NCI-H1694 treated with DMSO at 0.1 percent for 48 hours (cell line): ENCODE data around the gene PIAS2.
"Not testable (repeated sequence)": the region's sequence is repeated elsewhere in the genome, so short reads cannot be mapped to it uniquely, and the experiment has no call there.

Experiments
- DNase-seq: peaks from one replicate; lab custom pipeline; 2025; lab: John Stamatoyannopoulos, UW

Gene PIAS2, protein sequence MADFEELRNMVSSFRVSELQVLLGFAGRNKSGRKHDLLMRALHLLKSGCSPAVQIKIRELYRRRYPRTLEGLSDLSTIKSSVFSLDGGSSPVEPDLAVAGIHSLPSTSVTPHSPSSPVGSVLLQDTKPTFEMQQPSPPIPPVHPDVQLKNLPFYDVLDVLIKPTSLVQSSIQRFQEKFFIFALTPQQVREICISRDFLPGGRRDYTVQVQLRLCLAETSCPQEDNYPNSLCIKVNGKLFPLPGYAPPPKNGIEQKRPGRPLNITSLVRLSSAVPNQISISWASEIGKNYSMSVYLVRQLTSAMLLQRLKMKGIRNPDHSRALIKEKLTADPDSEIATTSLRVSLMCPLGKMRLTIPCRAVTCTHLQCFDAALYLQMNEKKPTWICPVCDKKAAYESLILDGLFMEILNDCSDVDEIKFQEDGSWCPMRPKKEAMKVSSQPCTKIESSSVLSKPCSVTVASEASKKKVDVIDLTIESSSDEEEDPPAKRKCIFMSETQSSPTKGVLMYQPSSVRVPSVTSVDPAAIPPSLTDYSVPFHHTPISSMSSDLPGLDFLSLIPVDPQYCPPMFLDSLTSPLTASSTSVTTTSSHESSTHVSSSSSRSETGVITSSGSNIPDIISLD

DNA sequence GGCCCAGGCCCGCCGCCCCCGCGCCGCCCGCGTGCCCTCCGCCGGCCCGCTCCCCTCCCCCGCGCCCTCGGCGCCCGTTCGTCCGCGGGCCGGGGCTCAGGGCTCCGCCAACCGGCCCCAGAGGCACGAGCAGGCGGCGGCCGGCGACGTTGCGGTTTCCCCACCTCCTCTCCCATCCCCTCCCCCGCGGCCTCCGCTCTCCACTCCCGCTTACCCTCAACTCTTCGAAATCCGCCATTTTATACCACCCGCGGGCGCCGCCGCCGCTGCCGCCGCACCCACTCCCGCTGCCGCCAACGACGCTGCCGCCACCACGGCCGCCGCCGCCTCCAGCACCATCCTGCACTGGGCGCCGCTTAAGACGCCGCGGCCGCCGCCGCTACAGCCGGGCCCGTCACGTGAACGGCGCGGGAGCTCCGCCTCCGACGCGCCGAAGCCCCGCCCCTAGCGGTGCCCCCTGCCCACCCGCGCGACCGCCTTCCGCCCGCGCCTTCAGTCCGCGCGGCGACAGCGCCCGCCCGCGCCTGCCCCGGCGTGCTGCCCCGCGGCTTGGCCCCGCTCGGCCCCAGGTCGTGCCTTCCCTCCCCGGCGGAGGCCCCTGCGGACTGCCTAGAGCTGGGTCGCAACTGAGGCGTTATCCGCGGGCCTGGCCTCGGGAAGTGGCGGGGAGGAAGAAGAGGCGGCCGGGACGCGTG is at the start of gene PIAS2, which contains the start of gene KATNAL2:
PIAS2 (minus strand) TSS at position 400 of the 695 bp plus-strand sequence; CDS start at position 238, 162 bp downstream.
KATNAL2 (plus strand) TSS at position 495 of the 695 bp plus-strand sequence. CDS start 29,271 bp downstream, outside the sequence.
- DNase-seq = peak; percentile 32

DNA sequence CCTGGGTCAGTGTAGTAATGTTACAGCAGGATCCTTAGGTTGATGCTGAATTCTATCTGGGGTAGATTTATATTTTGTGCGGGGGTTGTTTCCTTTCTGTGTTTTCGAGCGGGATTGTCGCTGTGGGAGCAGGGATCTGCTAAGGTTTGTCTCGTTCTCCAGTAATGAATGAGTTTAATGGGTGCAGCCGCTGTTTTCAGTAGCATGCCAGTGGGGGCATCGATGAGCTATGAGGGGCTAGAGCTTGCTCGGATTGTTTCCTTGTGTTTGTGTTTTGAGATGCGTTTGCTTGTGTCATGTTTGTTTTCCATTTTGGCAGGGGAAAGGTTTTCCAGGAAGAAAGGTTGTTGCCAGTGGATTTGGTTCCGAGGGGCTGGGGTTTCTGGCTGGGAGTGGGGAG is 49.0 kb upstream of the PIAS2 start:
- not testable (repeated sequence) for DNase-seq

DNA sequence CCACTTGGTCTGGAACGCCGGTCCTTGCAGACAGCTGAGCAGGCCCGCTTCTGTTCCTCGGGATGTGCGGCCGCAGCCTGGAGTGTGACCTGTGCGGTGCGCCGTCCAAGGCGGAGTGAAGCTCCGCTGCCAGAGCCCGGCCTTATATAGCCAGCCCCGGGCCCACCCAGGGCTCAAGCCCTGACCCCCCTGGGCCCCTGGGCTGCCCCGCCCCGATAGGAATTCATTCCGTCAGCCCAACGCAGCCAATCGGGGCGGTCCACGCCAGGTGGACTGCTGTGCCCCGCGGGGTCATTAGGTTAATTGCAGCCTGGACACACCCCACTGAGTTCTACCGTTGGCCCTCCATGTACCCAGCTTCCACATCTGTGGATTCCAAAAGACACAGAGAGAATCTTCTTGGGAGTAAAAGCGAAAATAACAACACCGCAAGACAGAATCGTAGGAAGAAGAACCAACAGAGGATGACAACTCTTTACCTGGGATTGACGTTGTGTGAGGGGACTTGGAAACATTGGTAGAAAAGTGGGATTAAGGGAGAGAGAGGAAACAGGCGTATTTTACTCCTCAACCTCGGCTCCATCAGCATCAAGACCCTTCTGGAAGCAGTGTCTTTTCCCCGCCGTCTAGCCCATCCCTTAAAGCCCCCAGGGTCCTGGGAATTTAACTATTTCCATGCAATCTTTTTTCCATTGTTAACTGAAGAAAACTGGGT is 47.4 kb upstream of the PIAS2 start:
- DNase-seq = not testable (repeated sequence)

DNA sequence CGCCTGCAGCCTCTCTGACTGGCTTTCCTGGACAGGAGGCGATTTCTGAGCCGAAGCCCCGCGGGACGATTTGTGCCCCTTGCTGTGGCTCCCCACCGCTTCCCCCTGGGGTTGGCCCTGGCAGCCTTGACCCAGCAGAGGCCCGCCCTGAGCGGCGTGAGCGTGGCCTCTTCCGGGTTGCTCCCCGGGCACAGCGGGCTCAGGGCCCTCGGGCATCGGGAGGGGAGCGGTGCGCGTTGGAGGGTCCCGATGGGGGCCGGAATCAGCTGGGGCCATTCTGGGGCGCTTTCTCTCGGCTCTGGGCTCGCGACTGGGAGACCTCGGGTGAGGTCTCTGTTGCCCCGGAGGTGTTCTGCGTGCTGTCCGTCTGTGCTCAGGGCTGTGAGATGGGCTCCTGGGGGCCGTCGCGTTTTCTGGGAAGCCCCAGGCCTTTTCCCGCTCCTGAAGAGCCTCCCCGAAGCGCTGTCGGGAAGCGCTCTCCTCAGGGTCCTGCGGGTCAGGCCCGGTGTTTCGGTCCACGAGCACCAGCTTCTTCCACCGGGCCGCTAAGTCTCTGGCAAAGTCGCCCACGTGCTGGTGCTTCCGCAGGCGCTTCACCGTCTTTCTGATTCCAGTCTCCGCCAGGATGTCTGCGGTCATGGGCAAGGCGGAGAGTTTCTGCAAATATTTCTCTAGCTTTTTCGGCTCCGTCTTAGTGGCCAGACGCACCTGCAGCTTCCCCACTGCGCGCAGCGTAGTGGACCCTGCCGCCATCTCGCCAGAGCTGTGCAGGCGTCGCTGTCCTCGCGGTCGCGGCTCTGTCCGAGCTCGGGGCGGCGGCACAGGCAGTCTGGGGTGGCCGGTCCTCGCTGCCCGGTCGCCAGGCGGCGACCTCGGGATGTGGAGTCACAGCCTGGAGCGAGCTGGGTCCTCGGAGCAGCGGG is 46.6 kb upstream of the PIAS2 start:
- DNase-seq = not testable (repeated sequence)

DNA sequence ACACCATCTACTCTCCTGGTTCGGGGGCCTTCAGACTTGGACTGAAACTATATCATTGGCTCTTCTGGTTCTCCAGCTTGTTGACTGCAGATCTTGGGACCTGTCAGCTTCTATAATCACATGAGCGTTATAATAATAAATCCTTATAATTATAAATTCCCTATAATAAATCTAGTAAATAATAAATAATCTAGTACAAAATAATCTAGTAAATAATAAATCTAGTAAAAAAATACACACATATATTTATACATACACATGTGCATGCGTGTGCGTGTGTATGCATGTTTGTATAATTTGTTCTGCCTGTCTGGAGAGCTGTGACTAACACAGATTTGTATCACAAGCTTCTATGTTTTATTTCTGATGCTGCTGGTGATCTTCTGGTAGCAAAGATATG is 40.9 kb upstream of the PIAS2 start:
- no peak for DNase-seq

DNA sequence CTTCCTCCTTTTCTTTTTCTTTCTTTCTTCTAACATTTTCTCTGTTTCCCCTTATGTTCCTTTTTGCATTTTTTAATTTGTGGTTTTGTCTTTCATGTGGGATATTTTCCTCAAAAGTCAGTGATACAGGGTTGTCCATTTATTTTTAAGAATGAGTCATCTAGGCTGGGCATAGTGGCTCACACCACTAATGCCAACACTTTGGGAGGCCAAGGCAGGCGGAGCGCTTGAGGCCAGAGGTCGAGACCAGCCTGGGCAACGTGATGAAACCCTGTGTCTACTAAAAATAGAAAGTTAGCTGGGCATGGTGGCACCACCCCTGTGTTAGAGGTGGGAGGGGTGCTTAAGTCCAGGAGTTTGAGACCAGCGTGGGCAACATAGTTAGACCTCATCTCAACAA is 35.9 kb upstream of the PIAS2 start:
- no peak for DNase-seq

DNA sequence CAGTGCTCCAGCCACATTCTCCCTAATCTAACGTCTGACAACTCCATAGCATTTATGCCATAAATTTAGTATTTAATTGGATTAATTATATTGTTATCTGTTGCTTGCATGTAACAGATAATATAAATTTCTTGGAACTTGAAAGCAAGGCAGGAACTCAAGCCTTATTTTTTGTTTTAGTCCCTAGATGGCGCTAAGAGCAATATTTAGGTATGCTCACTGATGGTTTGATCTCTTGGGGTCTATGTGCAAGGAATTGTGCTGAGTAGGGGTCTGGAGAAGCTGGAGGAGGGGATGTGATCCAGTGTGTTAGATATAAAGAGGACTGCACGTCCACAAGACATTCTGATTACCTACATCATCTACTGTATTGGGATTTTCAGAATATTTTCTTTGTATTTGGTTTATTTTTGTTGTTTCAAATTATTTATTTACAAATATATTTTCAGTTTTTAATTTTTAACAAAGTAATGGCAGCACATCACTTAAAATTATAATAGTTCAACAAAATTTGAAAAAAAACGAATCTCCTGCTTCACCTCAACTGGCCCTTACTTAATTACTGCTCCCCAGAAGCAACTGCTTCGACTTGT is 32.9 kb upstream of the PIAS2 start:
- peak; percentile 23 for DNase-seq

DNA sequence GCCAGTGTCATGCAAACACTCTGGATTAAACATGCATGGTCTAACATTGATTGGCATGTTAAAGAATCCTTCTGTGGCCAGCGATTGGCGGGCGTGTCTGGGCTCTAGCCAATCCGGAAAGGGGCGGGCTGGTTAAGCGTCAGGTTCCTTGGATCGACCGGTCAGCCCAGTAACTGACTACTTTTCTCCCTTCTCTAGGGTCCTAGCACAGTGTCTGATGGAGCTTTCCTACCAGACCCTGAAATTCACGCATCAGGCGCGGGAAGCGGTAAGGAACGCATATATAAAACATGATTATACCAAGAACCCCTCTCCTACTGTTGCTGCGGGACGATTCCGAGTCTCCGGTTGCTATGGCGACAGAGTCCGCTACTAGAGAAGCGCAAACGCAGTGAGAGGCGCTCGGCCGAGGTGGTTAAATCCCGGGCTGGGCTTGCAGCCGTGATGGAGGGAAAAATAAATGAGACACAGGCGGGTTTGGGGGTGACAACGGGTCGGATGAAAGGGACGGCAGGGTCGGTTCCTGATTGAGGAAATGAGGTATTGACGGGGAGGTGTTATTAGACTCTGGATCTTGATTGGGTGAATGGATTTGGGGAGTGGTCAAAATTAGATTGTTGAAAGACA is 29.5 kb upstream of the PIAS2 start:
- peak; percentile 5 for DNase-seq

DNA sequence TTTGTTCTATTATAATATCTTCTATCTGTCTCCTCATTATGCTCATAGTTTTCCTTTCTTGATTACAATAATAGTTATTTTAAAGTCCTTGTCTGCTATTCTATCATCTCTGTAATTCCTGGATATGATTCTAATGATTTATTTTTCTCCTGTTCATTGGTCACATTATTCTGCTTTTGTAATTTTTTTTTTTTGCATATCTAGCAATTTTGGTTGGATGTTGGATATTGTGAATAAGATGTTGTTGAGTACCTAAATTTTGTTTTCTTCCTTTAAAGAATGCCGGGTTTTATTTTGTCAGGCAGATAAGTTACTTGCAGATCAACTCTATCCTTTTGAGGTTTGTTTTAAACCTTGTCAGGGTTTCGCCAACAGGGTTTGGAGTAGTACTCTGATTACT is 25.3 kb upstream of the PIAS2 start:
- no peak for DNase-seq

DNA sequence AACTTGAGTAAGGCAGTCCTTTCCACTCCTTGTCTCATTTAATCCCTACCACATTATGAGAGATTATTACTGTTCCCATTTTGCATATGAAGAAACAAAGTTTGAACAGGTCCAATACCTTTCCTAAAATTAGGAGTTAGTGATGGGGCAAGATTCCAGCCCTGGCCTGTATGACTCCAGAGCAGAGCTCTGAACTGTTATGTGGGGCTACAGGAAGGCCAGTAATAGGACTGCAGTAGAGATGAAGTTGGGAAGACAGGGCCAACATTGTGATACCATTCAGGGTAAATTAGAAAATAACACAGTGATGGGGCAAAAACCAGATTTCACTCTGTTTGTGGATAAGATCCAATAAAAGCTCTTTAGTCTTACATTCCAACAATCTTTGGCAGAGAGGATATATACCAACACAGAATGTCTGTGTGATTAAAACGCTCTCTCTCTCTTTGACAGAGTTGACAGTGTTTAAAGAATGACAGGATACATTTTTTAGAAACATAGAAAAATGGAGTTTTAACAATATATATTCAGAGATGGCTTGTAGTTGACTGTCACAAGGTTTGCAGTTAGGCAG is 22.8 kb upstream of the PIAS2 start:
- DNase-seq = no peak

DNA sequence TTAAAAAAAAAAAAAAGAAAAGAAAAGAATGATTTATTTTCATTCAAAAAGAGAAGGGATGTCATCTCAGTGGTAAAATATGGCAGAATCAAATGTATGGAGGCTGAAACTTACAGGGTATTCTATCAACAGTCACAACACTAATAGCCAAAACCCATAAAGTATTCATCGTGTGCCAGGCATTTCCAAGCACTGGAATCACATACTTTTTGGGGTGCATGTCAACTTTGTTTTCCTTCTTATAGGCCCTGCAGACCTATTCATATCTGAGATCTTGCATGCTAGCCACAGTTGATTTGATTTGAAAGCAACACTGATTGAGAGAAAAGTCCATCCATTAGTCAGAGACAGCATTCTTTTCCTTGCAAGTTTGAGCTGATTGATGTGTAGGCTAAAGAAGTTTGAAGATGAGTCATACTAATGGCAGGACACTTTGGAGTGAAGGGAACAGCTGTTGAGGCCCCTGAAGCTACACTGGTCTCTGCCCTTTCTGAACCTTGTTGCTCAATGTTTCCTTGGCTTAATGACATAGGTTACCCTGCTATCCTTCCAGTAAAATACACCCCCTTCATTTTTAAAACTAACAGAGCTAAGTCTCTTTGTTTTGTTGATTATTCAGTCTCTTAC is 22.1 kb upstream of the PIAS2 start:
- DNase-seq = no peak

DNA sequence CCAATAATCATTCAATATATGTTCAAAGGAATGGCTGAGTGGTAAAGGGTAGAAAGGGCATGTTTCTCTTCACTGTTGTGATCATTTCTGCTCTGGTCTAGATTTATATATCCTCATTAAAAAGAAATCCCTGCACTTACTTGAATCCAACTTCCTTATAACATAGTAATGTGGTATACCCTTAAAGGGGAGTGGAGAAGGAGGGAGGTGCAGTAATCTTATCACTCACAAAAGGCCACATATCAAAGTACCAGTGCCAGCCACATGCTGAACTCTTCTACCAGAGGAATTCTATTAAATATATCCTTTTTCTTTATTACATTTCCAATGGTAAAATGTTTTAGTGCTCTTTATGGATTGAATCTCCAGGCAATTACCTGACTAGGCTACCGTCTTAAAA is 3.3 kb upstream of the PIAS2 start:
- DNase-seq = no peak

DNA sequence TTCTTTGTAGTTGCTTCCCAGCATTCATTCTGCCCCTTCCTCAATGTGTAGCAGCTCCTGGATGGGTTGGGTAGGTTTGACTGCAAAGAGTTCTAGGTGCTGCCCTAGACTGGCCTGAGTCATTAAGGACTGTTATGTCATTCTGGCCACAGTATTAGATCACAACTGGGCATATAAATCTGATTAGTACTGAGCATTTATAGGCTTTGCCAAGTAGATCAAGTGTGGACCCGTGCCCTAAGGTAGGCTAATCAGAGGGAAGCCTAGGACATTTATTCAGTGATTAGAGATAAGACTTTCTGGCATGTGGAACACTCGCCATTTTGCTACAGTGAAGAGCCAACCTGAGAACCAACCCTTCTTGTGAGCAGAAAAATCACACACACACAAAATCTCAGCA is 2.8 kb upstream of the PIAS2 start:
- no peak for DNase-seq

DNA sequence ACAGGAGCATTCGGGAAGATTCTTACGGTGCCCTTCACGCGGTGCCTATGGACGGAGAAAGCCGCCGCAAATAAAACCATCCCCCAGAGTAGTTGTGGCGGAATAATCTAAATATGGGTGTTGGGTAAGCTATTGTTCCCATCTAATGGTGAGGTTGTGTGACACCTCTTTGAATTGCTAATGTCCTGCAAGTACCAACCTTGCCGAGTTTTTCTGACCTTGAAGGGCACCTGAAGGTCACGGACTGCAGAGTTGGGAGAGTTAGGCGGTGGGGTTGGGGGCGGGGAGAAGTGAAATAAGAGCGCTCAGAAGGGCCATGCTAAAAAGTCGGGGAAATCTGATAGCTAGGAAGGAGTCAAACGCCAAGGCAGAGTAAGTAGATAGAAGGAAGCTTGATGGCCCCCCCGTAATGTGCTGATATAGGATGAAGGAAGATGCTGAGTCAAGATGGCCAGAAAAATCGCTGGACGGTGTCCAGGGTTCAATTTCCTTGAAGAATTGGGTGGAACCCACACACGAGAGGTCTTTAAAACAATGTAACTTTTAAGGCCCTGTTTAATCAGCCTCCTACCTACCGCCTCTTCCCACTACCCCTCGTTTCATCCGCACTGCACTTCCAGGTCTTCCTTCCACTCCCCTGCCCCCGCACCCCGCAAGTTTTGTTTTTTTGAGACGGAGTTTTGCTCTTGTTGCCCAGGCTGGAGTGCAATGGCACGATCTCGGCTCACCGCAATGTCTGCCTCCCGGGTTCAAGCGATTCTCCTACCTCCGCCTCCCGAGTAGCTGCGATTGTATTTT is 695 bp upstream of the PIAS2 start:
- DNase-seq = no peak

DNA sequence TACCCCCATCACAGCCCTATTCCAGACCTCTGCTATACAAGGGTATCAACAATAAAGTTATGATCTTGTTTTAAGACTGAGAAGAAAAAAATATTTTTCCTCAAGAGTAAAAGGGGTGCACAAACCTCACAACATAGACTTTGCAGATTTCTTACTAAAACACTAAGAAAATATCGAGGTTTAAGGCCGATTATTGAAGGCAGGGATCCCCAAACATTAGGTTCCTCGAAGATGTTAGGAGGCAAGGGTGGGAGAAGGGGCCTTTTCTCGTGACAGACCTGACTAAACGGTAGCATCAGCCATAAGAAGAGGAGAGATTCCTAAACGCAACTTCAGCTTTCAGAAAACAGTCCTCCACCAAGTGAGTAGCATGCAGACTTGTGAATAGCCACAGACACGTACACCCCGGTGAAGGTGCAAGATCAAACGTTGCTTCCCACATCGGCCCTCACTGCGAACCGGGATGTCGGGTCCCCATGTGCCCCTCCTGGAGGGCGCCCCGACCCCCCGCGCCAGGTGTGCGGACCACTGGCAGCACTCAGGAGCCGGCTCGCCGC is 678 bp downstream of the PIAS2 start:
- DNase-seq = no peak

DNA sequence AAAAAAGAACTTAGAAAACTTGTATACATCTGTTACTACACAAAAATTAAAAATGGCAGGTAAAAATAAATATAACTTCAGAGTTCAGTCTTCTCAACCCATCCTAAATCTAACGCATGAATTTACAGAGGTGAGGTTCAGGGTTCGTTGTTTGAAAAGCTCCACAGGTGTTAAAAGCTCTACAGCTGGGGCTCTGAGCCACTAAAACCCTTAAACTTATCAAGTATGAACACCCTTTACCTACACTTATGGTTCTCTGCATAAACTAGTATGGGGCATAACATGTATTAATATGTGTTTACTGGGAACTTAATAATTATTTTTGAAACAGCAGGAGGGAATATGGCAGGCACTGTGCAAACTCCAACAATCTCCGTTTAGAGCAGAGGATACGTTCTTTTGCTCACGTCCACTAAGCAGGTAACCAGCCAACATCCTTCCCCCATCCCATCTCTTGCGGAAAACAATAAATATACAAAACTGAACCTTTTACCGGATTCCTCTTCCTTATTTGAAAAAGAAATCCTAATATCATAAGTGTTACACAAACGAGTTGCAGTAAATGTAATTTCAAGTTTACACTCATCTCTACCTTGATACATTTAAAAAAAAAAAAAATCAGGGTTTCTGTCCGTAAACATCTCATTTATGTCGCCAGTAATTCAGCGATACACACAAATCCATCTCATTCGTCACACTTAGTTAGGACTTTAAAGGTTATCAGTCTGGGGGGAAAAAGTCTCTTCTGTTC is 1.3 kb downstream of the PIAS2 start:
- DNase-seq = no peak

DNA sequence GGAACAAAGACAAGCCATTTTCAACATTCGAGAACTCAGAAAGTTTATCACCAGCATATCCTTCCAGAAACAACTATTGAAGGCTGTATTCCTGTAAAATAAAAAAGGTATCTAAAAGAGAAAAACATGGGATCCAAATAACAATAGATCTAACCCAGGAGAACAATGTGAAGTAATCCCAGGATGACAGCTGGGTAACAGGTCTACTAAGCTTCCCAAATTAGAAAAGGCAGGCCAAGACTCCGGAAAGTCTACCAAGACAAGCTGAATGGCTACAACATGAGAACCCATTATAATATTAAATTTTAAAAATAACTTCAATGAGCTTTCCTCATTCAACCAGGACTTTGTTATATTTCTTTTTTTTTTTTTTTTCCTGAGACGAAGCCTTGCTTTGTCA is 6.5 kb downstream of the PIAS2 start:
- DNase-seq = no peak

DNA sequence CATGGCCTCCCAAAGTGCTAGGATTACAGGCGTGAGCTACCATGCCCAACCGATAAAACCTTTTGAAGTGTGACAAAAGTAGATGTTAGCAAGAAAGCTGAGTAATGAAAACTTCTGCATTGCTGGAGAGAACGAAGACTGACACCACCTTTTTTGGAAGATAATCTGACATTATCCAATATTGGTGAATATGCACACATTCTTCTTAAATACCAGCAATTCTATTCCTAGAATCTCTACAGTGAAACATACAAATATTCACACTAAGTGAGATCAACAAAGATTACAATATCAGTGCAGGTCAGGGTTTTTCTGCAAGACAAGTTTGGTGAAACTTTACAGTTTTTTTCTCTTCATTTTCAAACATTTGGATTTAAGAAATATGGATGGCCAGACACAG is 7.8 kb downstream of the PIAS2 start:
- no peak for DNase-seq
